ENCODE results near the gene SEMA5B.

GRCh38 chr3:122998856-122999255, 28.7 kb downstream of the SEMA5B start:
- TF ChIP-seq POLR2A (IDR thresholded peaks at IDR 0.05; ENCODE audit: low read depth, low read length), result no peak
- TF ChIP-seq TAF1 (IDR thresholded peaks at IDR 0.05; ENCODE audit: low read depth, low read length), result no peak
- TF ChIP-seq POU2F2 (IDR thresholded peaks at IDR 0.05; ENCODE audit: low read depth, low read length), result no peak
